Adrenal gland (tissue), 5 donors: Measurements from ENCODE around the gene SPAG16.

Source experiments
- CTCF ChIP-seq, 6 experiments: fragments of 450-650 bp in 4 of 6; fragments of 200-600 bp in 2 of 6; sonication (generic) in 1 of 6; IDR thresholded peaks; 1 replicate in 5 of 6; 2 replicates in 1 of 6; pipeline versions ENCODE4 v1.5.1 to v1.8.0; 2016 to 2021; ENCODE audit warnings: antibody characterized with exemption in 6 of 6, mild to moderate bottlenecking in 2 of 6, moderate library complexity in 1 of 6
- POLR2A ChIP-seq, 2 donors: fragments of 450-650 bp; IDR thresholded peaks; one replicate each; pipeline ENCODE4 v1.6.1; 2017; ENCODE audit warnings: antibody characterized with exemption in 2 of 2, mild to moderate bottlenecking in 2 of 2, moderate library complexity in 1 of 2
- donor health status: DM: no; HTN: no; CAD: no.

- TF ChIP-seq CTCF (IDR thresholded peaks at IDR 0.05) (no peak), POLR2A (IDR thresholded peaks at IDR 0.05) (no peak)
Observed at GRCh38 chr2:213787869-213788268, 503.6 kb downstream of the SPAG16 start.
